HG02981 (cell line): Measurements from ENCODE around the gene HUNK.

Experiments
- ATAC-seq: cut with Tn5 transposase; IDR thresholded peaks from one replicate; pipeline ENCODE4 v1.9.1; 2021; ENCODE audit warnings: mild to moderate bottlenecking, moderate library complexity; ENCODE audit not compliant: unreplicated experiment

The HUNK gene

GRCh38 chr21:32044205-32045180, 171.7 kb downstream of the HUNK start:
- no peak for ATAC-seq

DNA sequence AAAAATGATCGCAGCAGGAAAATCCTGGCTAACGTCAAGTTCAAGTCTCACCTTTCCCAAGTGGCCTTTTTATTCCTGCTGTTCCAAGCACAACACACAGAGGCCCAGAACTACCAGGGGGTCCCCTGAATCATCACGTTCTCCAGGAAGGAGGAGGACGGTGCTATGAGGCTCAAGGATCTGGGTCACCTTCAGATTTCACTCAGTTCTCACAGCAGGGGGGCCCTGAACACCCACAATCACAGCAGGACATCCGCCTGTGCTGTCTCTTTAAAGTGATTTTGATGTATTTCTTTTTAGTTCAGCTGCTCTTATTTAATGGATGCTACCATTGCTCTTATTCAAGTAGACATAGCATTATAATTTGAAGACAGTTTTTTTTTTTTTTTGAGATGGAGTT, 173.4 kb downstream of the HUNK start:
- ATAC-seq: no peak

- ATAC-seq: no peak
These were observed 175.5 kb downstream of the HUNK start for GRCh38 chr21:32048353-32048752.
